ENCODE results near the gene GPX5.
"Not testable (repeated sequence)": the region's sequence is repeated elsewhere in the genome, so short reads cannot be mapped to it uniquely, and the experiment has no call there.

Gene GPX5

GRCh38 chr6:28543651-28544610, 18.2 kb downstream of the GPX5 start:
- Histone ChIP-seq H3K4me1 (ENCODE audit: control insufficient read depth in 2 of 2, insufficient read depth in 1 of 2, low read depth in 1 of 2, low read length in 2 of 2) (peaks cover 1 to 3% of the 10 kb centered on the region in 2 donors), H2BK15ac (ENCODE audit: low read length) (no peak overlapping the region), H2BK12ac (ENCODE audit: low read length) (no peak overlapping the region), H2AK5ac (ENCODE audit: low read depth, low read length) (no peak overlapping the region), H2BK5ac (ENCODE audit: low read length) (peak overlapping the region; percentile 56), H3K4ac (ENCODE audit: low read length) (no peak overlapping the region), H2BK120ac (ENCODE audit: low read depth, low read length) (no peak overlapping the region), H3K4me3 (ENCODE audit: low read length in 2 of 2) (peak overlapping the region; percentile 39 to 74), H3K27ac (replicated peaks; ENCODE audit: low read length) (peak overlapping the region; percentile 98), H3K18ac (ENCODE audit: low read length) (peak overlapping the region; percentile 58), H2AFZ (ENCODE audit: low read length) (peak overlapping the region; percentile 79), H3K4me2 (ENCODE audit: insufficient read depth, low read length, poor library complexity, severe bottlenecking) (peak overlapping the region; percentile 60), H3K9ac (ENCODE audit: low read depth, low read length, poor library complexity) (no peak overlapping the region), H4K8ac (ENCODE audit: low read depth, low read length) (no peak overlapping the region), H3K79me1 (ENCODE audit: low read depth, low read length) (no peaks in the 10 kb centered on the region), H4K91ac (ENCODE audit: low read depth, low read length, poor library complexity) (no peak overlapping the region), H3K36me3 (replicated peaks in 1 of 2; ENCODE audit: control insufficient read depth in 2 of 2, insufficient read depth in 2 of 2, low read length in 2 of 2) (no peaks in the 10 kb centered on the region), H3K23ac (ENCODE audit: low read depth, low read length, poor library complexity) (no peak overlapping the region), H3K9me3 (replicated peaks in 1 of 2; ENCODE audit: control insufficient read depth in 2 of 2, insufficient read depth in 1 of 2, low read depth in 1 of 2, low read length in 2 of 2) (no peaks in the 10 kb centered on the region), H3K14ac (ENCODE audit: low read length) (no peak overlapping the region), H3K27me3 (ENCODE audit: control insufficient read depth in 3 of 3, insufficient read depth in 3 of 3, low read depth in 1 of 3, low read length in 3 of 3) (peaks cover 0 to under 1% (median 0%) of the 10 kb centered on the region in 3 experiments)
- DNase-seq (ENCODE audit: low spot score): peak; percentile 43
- no CpG with 5 or more reads among the region's 31 CpGs for WGBS, 2 donors (ENCODE audit: extremely low coverage in 2 of 2, insufficient read length in 2 of 2, insufficient replicate concordance in 1 of 2)

DNA sequence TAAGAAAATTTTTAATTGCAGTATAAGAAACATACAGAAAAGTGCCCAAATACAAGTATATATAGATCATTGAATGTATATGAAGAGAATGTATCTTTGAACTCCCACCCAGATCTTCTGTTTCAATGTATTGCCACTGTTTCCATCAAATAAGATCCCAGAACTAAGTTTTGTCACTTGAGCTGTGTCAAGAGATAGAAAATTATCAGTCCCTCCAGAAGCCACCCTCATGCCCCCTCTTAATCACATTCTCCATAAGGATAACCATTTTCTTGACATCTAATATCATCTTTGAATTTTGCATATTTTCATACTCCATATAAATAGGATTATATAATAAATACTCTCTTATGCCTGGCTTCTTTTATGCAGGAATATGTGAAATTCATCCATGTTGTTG, 20.3 kb downstream of the GPX5 start:
- no peak overlapping the region for H2BK15ac ChIP-seq (ENCODE audit: low read length)
- no peak overlapping the region for H2AK5ac ChIP-seq (ENCODE audit: low read depth, low read length)
- H3K36me3 ChIP-seq (replicated peaks in 1 of 2; ENCODE audit: control insufficient read depth in 2 of 2, insufficient read depth in 2 of 2, low read length in 2 of 2): no peaks in the 10 kb centered on the region
- no peak for DNase-seq (ENCODE audit: low spot score)
- H4K8ac ChIP-seq (ENCODE audit: low read depth, low read length): no peak overlapping the region
- no peak overlapping the region for H3K4me2 ChIP-seq (ENCODE audit: insufficient read depth, low read length, poor library complexity, severe bottlenecking)
- H3K79me1 ChIP-seq (ENCODE audit: low read depth, low read length): no peaks in the 10 kb centered on the region
- H2BK120ac ChIP-seq (ENCODE audit: low read depth, low read length): no peak overlapping the region
- no peak overlapping the region for H3K4ac ChIP-seq (ENCODE audit: low read length)
- peaks cover 0 to 7% (median 0%) of the 10 kb centered on the region in 3 experiments for H3K27me3 ChIP-seq (ENCODE audit: control insufficient read depth in 3 of 3, insufficient read depth in 3 of 3, low read depth in 1 of 3, low read length in 3 of 3)
- H2BK5ac ChIP-seq (ENCODE audit: low read length): no peak overlapping the region
- H3K23ac ChIP-seq (ENCODE audit: low read depth, low read length, poor library complexity): no peak overlapping the region
- no peak overlapping the region for H2AFZ ChIP-seq (ENCODE audit: low read length)
- no peak overlapping the region for H3K27ac ChIP-seq (replicated peaks; ENCODE audit: low read length)
- H2BK12ac ChIP-seq (ENCODE audit: low read length): no peak overlapping the region
- peaks cover 1 to 3% of the 10 kb centered on the region in 2 donors for H3K4me1 ChIP-seq (ENCODE audit: control insufficient read depth in 2 of 2, insufficient read depth in 1 of 2, low read depth in 1 of 2, low read length in 2 of 2)
- no peak overlapping the region for H4K91ac ChIP-seq (ENCODE audit: low read depth, low read length, poor library complexity)
- no peaks in the 10 kb centered on the region for H3K9me3 ChIP-seq (replicated peaks in 1 of 2; ENCODE audit: control insufficient read depth in 2 of 2, insufficient read depth in 1 of 2, low read depth in 1 of 2, low read length in 2 of 2)
- no peak overlapping the region for H3K9ac ChIP-seq (ENCODE audit: low read depth, low read length, poor library complexity)
- H3K4me3 ChIP-seq (ENCODE audit: low read length in 2 of 2): no peak overlapping the region
- H3K18ac ChIP-seq (ENCODE audit: low read length): no peak overlapping the region
- no peak overlapping the region for H3K14ac ChIP-seq (ENCODE audit: low read length)

DNA sequence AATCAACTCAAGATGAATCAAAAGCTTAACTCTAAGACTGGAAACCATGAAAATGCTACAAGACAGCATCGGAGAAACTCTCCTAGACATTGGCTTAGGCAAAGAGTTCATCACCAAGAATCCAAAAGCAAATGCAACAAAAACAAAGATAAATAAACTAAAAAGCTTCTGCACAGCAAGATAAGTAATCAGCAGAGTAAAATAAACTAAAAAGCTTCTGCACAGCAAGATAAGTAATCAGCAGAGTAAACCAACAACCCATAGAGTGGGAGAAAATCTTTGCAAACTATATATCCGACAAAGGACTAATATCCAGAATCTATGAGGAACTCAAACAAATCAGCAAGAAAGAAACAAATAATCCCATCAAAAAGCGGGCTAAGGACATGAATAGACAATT, 21.3 kb downstream of the GPX5 start:
- H2AFZ ChIP-seq (ENCODE audit: low read length); H3K14ac ChIP-seq (ENCODE audit: low read length); H3K79me1 ChIP-seq (ENCODE audit: low read depth, low read length); H2BK5ac ChIP-seq (ENCODE audit: low read length); H3K18ac ChIP-seq (ENCODE audit: low read length); H3K4ac ChIP-seq (ENCODE audit: low read length); H3K9ac ChIP-seq (ENCODE audit: low read depth, low read length, poor library complexity); H3K9me3 ChIP-seq (replicated peaks in 1 of 2; ENCODE audit: control insufficient read depth in 2 of 2, insufficient read depth in 1 of 2, low read depth in 1 of 2, low read length in 2 of 2); H3K27me3 ChIP-seq (ENCODE audit: control insufficient read depth in 3 of 3, insufficient read depth in 3 of 3, low read depth in 1 of 3, low read length in 3 of 3); DNase-seq (ENCODE audit: low spot score); H3K27ac ChIP-seq (replicated peaks; ENCODE audit: low read length); H4K91ac ChIP-seq (ENCODE audit: low read depth, low read length, poor library complexity); H3K23ac ChIP-seq (ENCODE audit: low read depth, low read length, poor library complexity); H3K36me3 ChIP-seq (replicated peaks in 1 of 2; ENCODE audit: control insufficient read depth in 2 of 2, insufficient read depth in 2 of 2, low read length in 2 of 2); H4K8ac ChIP-seq (ENCODE audit: low read depth, low read length); H3K4me2 ChIP-seq (ENCODE audit: insufficient read depth, low read length, poor library complexity, severe bottlenecking); H2BK12ac ChIP-seq (ENCODE audit: low read length); H3K4me3 ChIP-seq (ENCODE audit: low read length in 2 of 2); H3K4me1 ChIP-seq (ENCODE audit: control insufficient read depth in 2 of 2, insufficient read depth in 1 of 2, low read depth in 1 of 2, low read length in 2 of 2); H2AK5ac ChIP-seq (ENCODE audit: low read depth, low read length); H2BK120ac ChIP-seq (ENCODE audit: low read depth, low read length); H2BK15ac ChIP-seq (ENCODE audit: low read length): not testable (repeated sequence)
- WGBS, 2 donors (ENCODE audit: extremely low coverage in 2 of 2, insufficient read length in 2 of 2, insufficient replicate concordance in 1 of 2): no CpG with 5 or more reads among the region's 3 CpGs

DNA sequence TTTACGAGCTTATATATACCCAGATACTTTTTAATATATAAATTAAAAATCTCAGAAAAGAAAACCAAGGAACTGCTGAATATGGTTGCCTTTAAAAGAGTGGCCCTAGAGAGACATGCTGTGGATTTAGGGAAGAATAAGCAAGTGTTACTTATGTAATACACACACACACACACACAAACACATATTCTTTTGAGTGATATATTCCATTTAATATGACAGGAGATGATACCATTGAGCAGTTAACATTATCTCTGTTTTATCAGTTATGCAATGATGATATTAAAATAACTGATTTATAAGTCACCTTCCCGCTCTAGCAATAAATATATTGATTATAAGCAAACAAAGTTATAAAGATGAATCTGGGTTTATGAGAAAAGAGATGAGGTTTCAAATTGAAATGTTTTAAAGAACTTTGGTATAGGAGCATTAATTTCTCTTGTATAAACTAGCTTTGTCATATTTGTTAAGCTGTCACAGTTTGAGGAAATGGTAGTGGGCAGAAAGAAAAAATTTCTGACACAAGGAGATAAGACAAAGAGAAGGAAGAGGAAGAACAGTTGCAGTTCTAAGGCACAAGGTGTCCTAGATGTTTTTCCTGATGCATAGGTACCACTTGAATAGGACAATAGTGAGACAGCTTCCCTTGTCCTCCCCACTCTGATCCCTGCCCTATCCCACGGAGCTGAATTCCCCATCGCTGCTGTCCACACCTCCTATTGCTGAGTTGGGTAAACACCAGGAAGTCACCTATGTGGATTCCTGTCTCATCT, 26.4 kb downstream of the GPX5 start:
- Histone ChIP-seq H3K4me1 (ENCODE audit: control insufficient read depth in 2 of 2, insufficient read depth in 1 of 2, low read depth in 1 of 2, low read length in 2 of 2) (peaks cover 13 to 14% of the 10 kb centered on the region in 2 donors), H3K18ac (ENCODE audit: low read length) (no peak overlapping the region), H3K4me2 (ENCODE audit: insufficient read depth, low read length, poor library complexity, severe bottlenecking) (no peak overlapping the region), H2BK15ac (ENCODE audit: low read length) (no peak overlapping the region), H3K4ac (ENCODE audit: low read length) (no peak overlapping the region), H3K9me3 (replicated peaks in 1 of 2; ENCODE audit: control insufficient read depth in 2 of 2, insufficient read depth in 1 of 2, low read depth in 1 of 2, low read length in 2 of 2) (no peaks in the 10 kb centered on the region), H3K4me3 (ENCODE audit: low read length in 2 of 2) (no peak overlapping the region), H4K91ac (ENCODE audit: low read depth, low read length, poor library complexity) (no peak overlapping the region), H3K79me1 (ENCODE audit: low read depth, low read length) (no peaks in the 10 kb centered on the region), H3K23ac (ENCODE audit: low read depth, low read length, poor library complexity) (no peak overlapping the region), H2BK5ac (ENCODE audit: low read length) (no peak overlapping the region), H3K27ac (replicated peaks; ENCODE audit: low read length) (no peak overlapping the region), H2BK120ac (ENCODE audit: low read depth, low read length) (no peak overlapping the region), H3K14ac (ENCODE audit: low read length) (no peak overlapping the region), H3K9ac (ENCODE audit: low read depth, low read length, poor library complexity) (no peak overlapping the region), H2AK5ac (ENCODE audit: low read depth, low read length) (no peak overlapping the region), H2AFZ (ENCODE audit: low read length) (no peak overlapping the region), H4K8ac (ENCODE audit: low read depth, low read length) (no peak overlapping the region), H3K27me3 (ENCODE audit: control insufficient read depth in 3 of 3, insufficient read depth in 3 of 3, low read depth in 1 of 3, low read length in 3 of 3) (peaks cover 0 to 7% (median 0%) of the 10 kb centered on the region in 3 experiments), H2BK12ac (ENCODE audit: low read length) (no peak overlapping the region), H3K36me3 (replicated peaks in 1 of 2; ENCODE audit: control insufficient read depth in 2 of 2, insufficient read depth in 2 of 2, low read length in 2 of 2) (no peaks in the 10 kb centered on the region)
- no CpG with 5 or more reads among the region's 4 CpGs for WGBS, 2 donors (ENCODE audit: extremely low coverage in 2 of 2, insufficient read length in 2 of 2, insufficient replicate concordance in 1 of 2)
- DNase-seq (ENCODE audit: low spot score): no peak

Measured in neuronal stem cell (in vitro differentiated cells).